ENCODE results near the gene PCBP3.
"Not testable (repeated sequence)": the region's sequence is repeated elsewhere in the genome, so short reads cannot be mapped to it uniquely, and the experiment has no call there.

PCBP3 gene

DNA sequence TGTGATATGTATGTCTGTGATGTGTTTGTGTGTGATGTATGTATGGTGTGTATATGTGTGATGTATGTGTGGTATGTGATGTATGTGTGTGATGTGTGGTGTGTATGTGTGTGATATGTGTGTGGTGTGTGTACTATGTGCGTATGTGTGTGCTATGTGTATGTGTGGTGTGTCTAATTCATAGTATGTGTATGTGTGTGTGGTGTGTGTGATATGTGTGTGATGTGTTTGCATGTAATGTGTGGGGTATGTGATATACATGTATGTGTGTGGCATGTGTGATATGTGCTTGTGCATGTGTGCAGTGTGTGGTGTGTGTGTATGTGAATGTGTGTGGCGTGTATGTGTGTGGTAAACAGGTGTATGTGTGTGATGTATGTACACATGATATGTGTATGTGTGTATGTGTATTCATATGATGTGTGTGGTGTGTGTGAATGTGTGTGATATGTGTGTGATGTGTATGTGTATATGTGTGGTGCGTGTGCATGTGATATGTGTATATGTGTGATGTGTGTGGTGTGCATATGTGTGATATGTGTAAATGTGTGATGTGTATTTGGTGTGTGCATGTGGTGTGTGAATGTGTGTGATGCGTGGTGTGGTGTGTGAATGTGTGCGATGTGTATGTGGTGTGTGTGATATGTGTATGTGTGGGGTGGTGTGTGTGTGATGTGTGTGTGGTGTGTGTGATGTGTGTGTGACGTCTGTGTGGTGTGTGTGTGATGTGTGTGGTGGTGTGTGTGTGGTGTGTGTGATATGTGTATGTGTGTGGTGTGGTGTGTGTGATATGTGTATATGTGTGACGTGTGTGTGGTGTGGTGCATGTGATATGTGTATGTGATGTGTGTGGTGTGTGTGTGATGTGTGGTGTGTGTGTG is 8.0 kb upstream of the PCBP3 start:
- DNase-seq (ENCODE audit: low spot score) = no peak

DNA sequence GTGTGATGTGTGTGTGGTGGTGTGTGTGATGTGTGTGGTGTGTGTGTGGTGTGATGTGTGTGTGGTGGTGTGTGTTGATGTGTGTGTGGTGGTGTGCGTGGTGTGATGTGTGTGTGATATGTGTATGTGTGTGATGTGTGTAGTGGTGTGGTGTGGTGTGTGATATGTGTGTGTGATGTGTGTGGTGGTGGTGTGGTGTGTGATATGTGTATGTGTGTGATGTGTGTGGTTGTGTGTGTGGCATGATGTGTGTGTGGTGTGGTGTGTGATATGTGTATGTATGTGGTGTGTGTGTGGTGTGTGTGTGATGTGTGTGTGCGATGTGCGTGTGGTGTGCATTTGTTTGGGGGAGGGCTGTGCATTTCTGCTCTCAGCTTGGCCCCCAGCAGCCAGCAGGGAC is 7.1 kb upstream of the PCBP3 start:
- no peak for DNase-seq (ENCODE audit: low spot score)

DNA sequence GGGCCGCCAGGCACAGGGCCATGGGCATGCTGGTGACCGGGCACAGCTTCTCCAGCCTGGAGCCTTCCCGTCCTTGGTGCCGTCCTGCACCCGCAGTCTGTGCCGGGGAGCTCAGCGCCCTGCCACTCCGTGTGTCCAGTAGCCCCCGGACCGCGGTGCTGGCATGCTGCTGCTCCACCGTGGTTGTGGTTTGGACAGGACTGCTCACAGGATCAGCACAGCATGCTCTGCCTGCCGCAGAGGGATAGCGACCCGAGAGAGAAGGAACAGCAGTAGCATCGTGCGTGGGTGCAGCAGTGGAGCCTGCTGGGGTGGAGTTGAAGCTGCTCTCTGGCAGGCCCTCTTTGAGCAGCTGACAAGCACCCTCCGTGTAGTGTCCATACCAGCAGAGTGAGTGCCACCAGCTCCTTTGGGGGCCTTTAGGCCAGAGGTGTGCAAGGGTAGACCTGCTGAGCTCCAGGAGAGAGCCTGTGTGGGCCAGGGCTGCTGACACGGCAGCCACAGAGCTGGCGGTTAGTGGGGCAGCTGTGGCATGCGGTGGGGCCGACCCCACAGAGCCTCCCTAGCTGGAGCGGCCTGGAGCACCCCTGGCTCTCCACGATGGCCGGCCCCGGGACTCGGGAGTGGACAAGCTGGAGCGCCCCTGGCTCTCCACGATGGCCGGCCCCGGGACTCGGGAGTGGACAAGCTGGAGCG is 6.4 kb upstream of the PCBP3 start:
- no peak for DNase-seq (ENCODE audit: low spot score)

DNA sequence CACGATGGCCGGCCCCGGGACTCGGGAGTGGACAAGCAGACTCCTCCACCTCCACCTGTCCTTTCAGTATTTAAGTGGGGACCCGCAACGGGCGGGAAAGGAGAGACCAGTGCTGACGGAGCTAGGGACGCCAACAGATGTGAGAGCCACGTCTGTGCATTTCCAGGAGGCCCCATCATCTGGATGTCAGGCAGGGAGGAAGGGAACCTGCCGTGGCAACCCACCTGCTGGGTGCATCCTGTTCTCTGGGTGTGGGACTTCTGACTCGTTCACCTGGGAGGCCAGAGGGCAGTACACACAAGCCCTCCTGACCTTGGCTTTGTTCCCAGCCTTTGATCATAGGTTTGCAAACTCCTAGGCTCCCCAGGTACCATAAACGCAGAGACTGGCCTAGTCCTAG is 5.6 kb upstream of the PCBP3 start:
- no peak for DNase-seq (ENCODE audit: low spot score)

DNA sequence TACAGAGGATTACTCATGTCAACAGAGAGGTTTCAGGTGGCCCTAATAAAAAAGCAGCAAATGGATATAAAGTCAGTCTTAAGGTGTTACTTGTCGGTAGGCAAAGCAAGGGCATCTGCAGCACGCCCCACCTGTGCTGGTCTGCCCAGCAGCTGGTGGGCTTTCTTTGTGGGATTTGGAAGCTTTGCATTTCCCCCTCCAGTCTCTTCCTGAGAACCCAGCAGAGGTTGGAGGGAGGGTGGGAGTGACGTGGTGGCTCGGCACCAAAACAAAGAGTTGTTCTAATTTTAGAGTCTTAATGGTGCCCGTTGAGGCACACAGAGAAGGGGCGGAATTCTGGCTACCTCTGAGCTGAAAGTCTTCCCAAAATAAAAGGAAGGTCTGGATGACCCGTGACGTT is 4.8 kb upstream of the PCBP3 start:
- no peak for DNase-seq (ENCODE audit: low spot score)

DNA sequence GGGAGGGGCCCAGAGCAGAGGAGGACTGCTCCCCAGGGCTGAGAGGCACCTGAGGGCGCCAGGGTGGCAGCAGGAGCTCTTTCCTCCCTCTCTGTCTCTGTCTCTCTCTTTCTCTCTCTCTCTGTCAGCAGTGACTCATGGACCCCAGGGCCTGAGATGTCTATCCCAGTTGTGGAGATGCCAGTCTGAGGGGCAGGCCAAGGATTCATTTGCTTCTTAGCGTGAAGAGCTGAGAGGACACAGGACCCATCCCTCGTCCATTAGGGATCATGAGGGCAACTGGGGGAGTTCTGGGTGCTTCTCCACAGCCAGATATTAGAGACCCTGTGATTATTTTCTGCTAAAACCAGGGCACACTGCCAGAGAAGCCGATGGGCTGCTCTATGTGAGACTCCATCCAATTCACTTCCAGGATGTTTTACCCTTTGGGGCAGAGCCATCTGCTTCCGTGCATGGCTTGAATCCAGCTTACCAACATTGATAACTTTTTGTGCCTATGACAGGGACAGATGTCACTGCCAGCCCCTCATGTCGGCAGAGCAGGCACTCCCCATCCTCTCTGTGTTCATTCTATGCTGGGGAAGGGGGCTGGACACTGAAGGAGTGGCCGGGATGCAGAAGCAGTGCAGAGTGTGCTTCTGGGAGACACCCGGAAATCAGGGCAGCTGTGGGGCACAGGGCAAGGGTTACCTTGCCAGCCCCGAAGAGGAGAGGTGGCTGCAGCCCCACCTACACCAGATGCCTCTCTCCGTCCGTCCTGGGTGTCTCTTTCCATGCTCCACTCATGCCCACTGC is 4.1 kb upstream of the PCBP3 start:
- DNase-seq (ENCODE audit: low spot score) = no peak

DNA sequence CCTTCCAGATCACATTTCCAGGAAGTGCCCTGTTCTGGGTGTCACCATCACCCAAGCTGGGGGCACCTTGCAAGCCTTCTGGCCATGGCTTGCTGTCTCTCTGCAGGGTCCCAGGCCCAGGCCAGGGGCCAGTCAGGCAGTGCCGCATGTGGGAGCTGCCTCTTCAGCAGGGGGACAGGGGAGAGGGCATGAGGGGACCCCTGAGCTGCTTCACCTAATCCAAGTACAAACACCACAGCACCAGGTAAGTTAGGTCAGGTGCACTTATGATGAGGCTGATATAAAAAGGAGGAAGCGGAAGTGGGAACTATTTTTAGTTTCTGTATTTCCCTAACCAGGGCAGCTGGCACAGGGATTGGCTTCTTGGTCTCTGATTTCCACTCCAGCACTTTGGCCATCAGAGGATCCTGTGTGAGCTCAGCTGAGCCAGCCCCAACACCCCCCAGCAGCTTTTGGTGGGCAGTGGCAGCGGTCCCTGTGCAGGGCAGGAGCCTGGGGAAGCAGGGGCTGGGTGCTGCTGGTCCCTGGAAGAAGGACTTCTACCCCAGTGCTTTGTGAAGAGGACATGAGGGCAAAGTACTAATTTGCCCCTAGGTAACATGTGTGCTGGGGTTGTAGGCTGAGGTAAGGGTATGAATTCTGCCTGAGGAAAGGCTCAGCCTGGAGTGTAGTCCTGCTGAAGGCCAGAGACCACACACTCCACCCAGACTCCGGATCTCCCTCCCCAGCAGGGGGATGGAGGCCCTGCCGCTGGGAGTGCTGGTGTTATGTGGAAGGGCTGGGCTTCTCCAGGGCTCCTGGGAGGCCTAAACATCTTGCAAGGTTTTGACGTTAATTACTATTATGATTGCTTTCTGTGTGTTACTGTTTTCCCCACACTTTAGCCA is 3.3 kb upstream of the PCBP3 start:
- DNase-seq (ENCODE audit: low spot score) = no peak

DNA sequence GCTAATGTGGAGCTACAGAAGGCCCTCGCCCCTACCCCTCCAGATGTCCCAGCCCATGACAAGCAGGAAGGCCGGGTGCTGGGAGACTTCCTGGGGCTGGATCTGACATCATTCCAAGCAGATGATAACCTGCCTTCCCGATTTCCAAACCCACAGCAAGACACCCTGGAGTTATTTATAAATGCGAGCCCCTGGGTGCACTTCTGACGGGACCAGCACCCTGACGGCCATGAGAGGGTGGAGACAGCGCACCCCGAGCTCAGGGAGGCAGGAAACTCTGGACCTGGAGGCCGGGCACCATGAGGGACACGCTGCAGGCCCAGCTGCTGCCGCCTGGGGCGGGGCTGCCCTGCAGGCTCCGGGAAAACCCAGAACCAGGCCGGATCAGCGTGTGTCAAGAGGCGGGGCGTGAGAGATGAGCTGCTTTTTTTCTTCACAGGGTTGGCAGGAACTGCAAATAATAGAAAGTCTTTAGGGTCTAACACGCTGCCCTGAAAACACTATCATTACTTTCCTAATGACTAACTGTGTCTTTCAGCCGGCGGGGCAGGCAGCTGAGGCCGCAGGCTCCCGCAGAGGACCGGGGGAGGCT is 2.5 kb upstream of the PCBP3 start:
- no peak for DNase-seq (ENCODE audit: low spot score)

DNA sequence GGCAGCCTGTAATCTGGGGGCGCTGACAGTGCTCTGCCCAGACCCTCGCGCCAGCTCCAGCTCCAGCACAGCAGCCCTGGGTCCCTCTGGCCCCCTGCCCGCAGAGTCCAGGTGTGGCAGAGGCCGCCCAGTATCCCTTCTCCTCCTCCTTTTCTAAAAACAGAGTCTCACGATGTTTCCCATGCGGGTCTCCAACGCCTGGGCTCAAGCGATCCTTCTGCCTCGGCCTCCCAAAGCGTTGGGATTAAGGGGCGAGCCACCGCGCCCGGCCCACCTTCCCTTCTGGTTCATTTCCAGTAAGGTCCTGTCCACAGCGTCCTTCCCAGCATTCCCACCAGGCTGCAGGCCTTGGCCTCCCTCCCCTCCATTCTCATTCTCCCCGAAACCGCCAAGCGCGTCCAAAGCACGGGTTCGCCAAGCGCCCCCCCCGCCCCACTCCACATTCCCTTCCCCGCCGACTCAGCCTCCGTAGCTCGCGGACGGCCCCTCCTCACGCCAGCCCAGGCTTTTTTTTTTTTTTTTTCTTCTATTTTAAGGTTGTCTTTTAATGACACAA is 2.0 kb upstream of the PCBP3 start:
- no peak for DNase-seq (ENCODE audit: low spot score)

DNA sequence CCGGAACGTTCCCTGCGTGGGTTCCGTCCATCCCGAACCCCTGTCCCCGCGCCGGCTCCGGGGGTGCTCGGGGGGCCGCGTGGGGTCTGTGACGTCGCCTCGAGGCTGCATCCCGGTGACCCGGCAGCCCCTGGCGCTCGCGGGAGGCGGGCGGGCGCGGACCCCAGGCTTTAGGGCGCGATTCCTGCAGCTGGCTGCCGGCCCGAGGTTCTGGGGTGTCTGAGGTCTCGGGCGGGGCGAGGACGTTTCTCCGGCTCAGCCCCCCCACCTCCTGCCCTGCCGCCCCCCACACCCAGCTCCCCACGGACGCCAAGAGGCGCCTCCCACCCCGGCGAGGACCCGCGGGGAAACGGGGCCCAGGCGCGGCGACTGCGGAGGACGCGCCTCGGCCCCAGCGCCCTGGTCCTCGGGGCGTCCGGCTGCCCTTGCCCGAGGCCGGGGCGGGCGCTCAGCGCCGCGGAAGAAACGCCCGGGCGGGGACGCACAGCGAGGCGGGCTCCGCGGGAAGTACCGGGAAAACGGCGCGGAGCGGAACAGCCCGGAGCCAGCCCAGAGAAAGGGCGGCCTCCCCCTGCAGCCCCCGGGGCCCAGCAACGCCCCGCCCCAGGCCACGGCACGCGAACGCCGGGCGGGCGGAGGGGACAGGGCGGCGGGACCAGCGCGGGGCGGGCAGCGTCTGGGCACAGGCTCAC is 1.3 kb upstream of the PCBP3 start:
- no peak for DNase-seq (ENCODE audit: low spot score)

DNA sequence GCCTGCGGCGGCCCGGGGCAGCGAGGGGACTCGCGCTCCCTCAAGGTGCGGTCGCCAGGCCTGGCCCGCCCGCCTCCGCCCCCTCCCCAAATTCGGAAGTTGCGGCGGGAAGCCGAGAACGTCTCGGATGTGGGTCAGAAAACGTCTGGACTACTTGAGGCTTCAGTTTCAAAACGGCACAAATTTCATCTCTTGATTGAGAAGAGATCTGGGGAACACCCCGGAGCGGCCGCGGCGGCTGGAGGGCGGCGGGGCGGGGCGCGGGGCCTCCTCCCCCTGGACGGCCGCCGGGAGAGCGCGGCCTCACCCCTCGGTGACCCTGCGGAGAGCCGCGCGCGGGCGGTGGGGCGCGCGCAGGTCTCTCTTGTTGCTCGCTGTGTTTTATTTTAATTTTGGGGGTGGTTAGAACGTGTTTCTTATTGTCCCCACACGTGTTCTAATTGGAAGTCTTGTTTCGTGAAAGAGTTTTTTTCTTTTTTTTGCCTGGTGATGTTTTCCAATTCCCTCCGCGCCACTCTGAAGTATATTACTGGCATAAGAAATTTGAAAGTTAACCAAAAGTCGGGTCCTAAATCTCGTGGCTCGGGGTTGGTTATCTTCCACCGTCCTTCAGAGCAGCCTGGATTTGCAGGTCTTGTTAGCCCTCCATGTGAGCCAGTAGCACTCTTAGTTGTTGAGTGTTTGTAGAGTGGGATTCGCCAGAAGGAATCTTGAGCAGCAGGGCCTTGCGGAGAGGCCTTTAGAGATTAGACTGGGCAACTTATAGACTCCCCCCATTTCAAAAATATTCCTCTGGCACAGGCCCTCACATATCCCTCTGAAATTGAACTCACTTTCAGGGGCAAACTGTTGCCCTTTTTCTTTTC is 749 bp downstream of the PCBP3 start:
- DNase-seq (ENCODE audit: low spot score) = no peak

DNA sequence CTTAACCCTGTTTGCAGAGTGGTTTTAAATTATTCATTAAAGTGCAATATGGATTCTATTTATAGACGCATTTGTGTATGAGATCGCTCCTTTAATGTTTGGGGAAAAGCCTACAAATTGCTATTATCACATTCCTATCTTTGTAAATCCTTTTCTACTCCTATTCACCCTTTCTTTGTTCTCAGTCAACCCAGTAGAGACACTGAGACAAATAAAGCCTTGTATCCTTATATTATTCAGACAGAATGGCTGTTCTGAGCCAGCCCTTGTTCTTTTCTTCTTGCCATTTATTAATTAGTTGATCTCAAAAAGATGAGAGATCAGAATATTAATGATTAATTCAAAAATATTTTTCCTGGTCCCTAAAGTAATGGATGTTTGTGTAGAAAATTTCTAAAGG is 8.4 kb downstream of the PCBP3 start:
- no peak for DNase-seq (ENCODE audit: low spot score)

DNA sequence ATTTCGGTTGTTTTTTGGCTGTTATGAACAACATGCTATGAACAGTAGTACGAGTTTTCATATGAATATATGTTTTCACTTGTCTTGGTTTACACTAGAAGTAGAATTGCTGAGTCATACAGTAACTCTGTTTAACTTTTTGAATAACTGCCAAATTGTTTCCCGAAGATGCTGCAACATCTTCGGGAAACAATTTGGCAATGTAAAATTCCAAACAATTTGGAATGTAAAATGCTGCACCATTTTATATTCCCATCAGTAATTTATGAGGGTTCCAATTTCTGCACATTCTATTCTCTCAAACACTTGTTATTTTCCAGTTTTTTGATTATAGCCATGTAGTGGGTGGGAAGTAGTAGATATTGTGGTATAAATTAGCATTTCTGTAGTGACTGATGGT is 11.6 kb downstream of the PCBP3 start:
- no peak for DNase-seq (ENCODE audit: low spot score)

DNA sequence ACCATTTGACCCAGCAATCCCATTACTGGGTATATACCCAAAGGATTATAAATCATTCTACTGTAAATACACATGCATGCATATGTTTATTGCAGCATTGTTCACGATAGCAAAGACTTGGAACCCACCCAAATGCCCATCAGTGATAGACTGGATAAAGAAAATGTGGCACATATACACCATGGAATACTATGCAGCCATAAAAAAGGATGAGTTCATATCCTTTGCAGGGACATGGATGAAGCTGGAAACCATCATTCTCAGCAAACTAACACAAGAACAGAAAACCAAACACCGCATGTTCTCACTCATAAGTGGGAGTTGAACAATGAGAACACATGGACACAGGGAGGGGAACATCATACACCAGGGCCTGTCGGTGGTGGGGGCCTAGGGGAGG is 12.6 kb downstream of the PCBP3 start:
- not testable (repeated sequence) for DNase-seq (ENCODE audit: low spot score)

DNA sequence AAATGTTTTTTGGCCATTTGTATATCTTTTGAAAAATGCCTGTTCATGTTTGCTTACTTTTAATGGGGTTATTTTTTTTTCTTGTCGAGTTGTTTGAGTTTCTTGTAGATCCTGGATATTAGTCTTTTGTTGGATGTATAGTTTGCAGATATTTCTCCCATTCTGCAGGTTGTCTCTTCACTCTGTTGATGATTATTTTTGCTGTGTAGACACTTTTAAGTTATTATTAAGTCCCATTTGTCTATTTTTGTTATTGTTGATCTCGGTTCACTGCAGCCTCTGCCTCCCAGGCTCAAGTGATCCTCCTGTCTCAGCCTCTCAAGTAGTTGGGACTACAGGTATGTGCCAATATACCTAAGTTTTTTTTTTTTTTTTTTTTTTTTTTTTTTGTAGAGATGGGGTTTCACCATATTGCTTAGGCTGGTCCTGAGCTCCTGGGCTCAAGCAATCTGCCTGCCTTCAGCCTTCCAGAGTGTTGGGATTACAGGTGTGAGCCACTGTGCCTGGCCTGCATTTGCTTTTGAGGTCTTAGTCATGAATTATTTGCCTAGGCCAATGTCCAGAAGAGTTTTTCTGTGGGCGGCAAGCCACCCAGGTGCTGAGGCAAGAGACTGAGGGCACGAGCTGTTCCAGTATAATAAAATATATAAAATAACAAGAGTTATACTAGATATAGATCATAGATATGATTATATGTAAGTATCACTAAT is 18.5 kb downstream of the PCBP3 start:
- DNase-seq (ENCODE audit: low spot score) = not testable (repeated sequence)

DNA sequence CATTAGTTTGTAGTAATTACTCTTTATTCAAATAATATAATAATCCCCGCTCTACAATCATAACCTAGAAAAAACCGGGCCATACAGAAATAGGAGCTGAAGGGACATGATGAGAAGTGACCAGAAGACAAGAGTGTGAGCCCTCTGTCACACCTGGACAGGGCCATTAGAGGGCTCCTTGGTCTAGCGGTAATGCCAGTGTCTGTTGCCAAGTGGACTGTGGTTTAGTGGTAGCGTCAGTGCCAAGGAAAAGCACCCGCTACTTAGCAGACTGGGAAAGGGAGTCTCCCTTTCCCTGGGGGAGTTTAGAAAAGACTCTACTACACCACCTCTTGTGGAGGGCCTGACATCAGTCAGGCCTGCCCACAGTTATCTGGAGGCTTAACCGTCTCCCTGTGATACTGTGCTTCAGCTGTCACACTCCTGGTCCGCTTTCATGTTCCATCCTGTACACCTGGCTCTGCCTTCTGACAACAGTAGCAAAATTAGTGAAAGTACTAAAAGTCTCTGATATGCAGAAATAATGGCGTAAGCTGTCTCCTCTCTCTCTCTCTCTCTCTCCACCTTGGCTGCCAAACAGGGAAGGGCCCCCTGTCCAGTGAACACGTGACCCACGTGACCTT is 19.2 kb downstream of the PCBP3 start:
- not testable (repeated sequence) for DNase-seq (ENCODE audit: low spot score)

DNA sequence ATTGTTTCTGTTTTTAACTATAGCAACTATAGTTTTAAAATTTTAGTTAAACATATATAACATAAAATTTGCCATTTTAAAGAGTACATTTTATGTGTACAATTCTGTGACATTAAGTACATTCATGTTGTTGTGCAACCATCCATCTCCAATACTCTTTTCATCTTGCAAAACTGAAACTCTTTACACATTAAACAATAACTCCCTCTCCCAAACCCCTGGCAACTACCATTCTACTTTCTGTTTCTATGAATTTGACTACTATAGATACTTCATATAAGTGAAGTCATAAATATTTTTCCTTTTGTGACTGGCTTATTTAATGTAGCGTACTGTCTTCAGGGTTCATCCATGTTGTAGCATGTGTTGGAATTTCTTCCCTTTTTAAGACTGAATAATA is 25.9 kb downstream of the PCBP3 start:
- DNase-seq (ENCODE audit: low spot score) = no peak

DNA sequence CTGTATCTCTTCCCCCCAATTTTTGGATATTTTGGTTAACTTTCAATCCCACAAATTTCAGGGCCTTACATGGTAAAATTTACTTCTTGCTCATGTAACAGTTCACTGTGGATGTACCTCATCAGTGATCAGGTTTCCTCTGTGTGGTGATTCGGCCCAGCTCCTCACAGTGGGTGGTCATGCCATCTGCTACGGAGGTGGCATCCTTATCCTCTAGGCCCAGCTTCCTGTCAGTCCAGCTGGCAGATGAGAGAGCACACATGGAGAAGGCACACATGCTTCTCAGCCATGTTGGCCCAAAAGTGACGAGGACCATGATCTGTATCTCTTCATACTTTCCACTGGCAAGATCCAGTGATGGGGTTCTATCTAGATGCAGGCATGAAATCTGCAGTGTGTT is 27.2 kb downstream of the PCBP3 start:
- DNase-seq (ENCODE audit: low spot score) = no peak
